ENCODE measurements around the gene DSCAM.

The DSCAM gene

GRCh38 chr21:40540216-40540615, 306.7 kb downstream of the DSCAM start:
- no peak for DNase-seq (ENCODE audit: low read depth in 2 of 2)

GRCh38 chr21:40534886-40535285, 312.1 kb downstream of the DSCAM start:
- DNase-seq (ENCODE audit: low read depth in 2 of 2): no peak

GRCh38 chr21:40531431-40532110, 315.4 kb downstream of the DSCAM start:
- no peak for DNase-seq (ENCODE audit: low read depth in 2 of 2)

- DNase-seq (ENCODE audit: low read depth in 2 of 2): no peak
Measured at GRCh38 chr21:40531016-40531415, 315.9 kb downstream of the DSCAM start.

- DNase-seq (ENCODE audit: low read depth in 2 of 2): no peak
Measured at GRCh38 chr21:40517646-40518045, 329.3 kb downstream of the DSCAM start.

GRCh38 chr21:40516335-40516734, 330.6 kb downstream of the DSCAM start:
- no peak for DNase-seq (ENCODE audit: low read depth in 2 of 2)

- DNase-seq (ENCODE audit: low read depth in 2 of 2): no peak
Measured at GRCh38 chr21:40512590-40512989, 334.4 kb downstream of the DSCAM start.

- DNase-seq (ENCODE audit: low read depth in 2 of 2): no peak
Measured at GRCh38 chr21:40507978-40508377, 339.0 kb downstream of the DSCAM start.

- DNase-seq (ENCODE audit: low read depth in 2 of 2): no peak
Measured at GRCh38 chr21:40505681-40506080, 341.3 kb downstream of the DSCAM start.

GRCh38 chr21:40505244-40505643, 341.7 kb downstream of the DSCAM start:
- no peak for DNase-seq (ENCODE audit: low read depth in 2 of 2)

- DNase-seq (ENCODE audit: low read depth in 2 of 2): no peak
Measured at GRCh38 chr21:40504825-40505224, 342.1 kb downstream of the DSCAM start.

GRCh38 chr21:40496116-40496515, 350.8 kb downstream of the DSCAM start:
- no peak for DNase-seq (ENCODE audit: low read depth in 2 of 2)

- DNase-seq (ENCODE audit: low read depth in 2 of 2): no peak
Measured at GRCh38 chr21:40490408-40490807, 356.6 kb downstream of the DSCAM start.

GRCh38 chr21:40489001-40489400, 358.0 kb downstream of the DSCAM start:
- no peak for DNase-seq (ENCODE audit: low read depth in 2 of 2)

- DNase-seq (ENCODE audit: low read depth in 2 of 2): no peak
Measured at GRCh38 chr21:40481764-40482163, 365.2 kb downstream of the DSCAM start.

GRCh38 chr21:40474513-40474912, 372.4 kb downstream of the DSCAM start:
- no peak for DNase-seq (ENCODE audit: low read depth in 2 of 2)

GRCh38 chr21:40472013-40472412, 374.9 kb downstream of the DSCAM start:
- DNase-seq (ENCODE audit: low read depth in 2 of 2): no peak

- no peak for DNase-seq (ENCODE audit: low read depth in 2 of 2)
Measured at GRCh38 chr21:40471103-40471502, 375.9 kb downstream of the DSCAM start.

GRCh38 chr21:40466893-40467483, 380.0 kb downstream of the DSCAM start:
- no peak for DNase-seq (ENCODE audit: low read depth in 2 of 2)

GRCh38 chr21:40465382-40465781, 381.6 kb downstream of the DSCAM start:
- DNase-seq (ENCODE audit: low read depth in 2 of 2): no peak

- DNase-seq (ENCODE audit: low read depth in 2 of 2): no peak
Measured at GRCh38 chr21:40463176-40463575, 383.8 kb downstream of the DSCAM start.

- no peak for DNase-seq (ENCODE audit: low read depth in 2 of 2)
Measured at GRCh38 chr21:40461008-40461407, 385.9 kb downstream of the DSCAM start.

- DNase-seq (ENCODE audit: low read depth in 2 of 2): no peak
Measured at GRCh38 chr21:40457741-40458140, 389.2 kb downstream of the DSCAM start.

GRCh38 chr21:40454057-40454456, 392.9 kb downstream of the DSCAM start:
- no peak for DNase-seq (ENCODE audit: low read depth in 2 of 2)

Measured in stimulated activated CD8-positive, alpha-beta memory T cell treated with anti-CD3 and anti-CD28 coated beads, Interleukin-15, amount 100 ng/mL, for 48 hours (primary cell).